C4-2B (cell line): ENCODE measurements around the gene KCNS3.

ENCODE experiments used
- H3K27ac ChIP-seq: fragments of 450-650 bp; 2 replicates; pipeline ENCODE4 v1.5.1; 2017
- ZFX ChIP-seq: fragments of 450-650 bp; IDR thresholded peaks from 2 replicates; pipeline ENCODE4 v1.6.1; 2017
- TF ChIP-seq, protein P1 (sequence below): fragments of 450-650 bp; conservative IDR thresholded peaks from 2 replicates; pipeline ENCODE4 v1.5.1; 2017; ENCODE audit warnings: mild to moderate bottlenecking

KCNS3 gene

GRCh38 chr2:17876590-17876989 lies 1.9 kb upstream of the KCNS3 start:
- no peak for TF ChIP-seq ZFX
- TF ChIP-seq, protein P1, sequence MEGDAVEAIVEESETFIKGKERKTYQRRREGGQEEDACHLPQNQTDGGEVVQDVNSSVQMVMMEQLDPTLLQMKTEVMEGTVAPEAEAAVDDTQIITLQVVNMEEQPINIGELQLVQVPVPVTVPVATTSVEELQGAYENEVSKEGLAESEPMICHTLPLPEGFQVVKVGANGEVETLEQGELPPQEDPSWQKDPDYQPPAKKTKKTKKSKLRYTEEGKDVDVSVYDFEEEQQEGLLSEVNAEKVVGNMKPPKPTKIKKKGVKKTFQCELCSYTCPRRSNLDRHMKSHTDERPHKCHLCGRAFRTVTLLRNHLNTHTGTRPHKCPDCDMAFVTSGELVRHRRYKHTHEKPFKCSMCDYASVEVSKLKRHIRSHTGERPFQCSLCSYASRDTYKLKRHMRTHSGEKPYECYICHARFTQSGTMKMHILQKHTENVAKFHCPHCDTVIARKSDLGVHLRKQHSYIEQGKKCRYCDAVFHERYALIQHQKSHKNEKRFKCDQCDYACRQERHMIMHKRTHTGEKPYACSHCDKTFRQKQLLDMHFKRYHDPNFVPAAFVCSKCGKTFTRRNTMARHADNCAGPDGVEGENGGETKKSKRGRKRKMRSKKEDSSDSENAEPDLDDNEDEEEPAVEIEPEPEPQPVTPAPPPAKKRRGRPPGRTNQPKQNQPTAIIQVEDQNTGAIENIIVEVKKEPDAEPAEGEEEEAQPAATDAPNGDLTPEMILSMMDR = no peak
- no peak overlapping the region for H3K27ac ChIP-seq

GRCh38 chr2:17877811-17878280 lies 621 bp upstream of the KCNS3 start:
- peak overlapping the region; percentile 77 for H3K27ac ChIP-seq
- TF ChIP-seq ZFX = no peak
- TF ChIP-seq, protein P1 = no peak

DNA sequence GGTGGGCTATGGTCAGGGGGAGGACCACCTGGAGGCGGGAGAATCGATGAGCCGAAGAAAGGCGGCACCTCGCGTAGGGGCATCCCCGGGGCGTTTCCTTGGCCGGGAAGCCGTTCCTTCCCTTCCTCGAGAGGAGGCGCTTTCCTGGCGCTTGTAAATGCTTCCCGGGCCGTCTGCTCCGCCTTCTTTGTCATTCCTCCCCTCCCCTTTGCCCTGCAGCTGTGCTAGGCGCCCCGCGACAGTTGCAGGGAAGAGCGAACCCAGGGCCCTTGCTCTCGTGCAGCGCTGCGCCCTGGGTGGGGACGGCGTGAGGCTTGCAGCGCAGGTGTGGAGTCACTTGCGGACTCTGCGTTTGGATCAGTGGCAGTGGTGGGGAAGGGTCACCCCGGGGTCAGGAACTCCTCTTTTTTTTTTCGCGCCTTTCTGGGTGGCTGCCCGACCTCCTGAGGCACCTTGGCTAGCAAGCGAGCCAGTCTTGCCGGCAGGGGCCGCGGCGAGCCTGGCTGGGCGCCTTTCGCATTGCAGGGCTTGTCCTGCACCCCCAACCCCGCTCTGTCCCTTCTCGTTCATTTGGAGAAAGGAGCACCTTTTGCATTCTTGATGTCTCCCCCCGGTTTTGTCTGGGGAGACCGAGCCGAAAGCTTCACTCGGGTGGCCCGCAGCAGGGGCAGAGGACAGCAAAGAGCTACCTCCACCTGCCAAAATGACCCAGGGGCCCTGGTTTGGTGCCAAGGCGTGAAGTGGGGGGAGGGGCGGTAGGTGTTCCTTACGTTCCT lies 858 bp downstream of the KCNS3 start:
- TF ChIP-seq ZFX = no peak
- TF ChIP-seq, protein P1 = peak; percentile 51
- H3K27ac ChIP-seq = peak overlapping the region; percentile 77

DNA sequence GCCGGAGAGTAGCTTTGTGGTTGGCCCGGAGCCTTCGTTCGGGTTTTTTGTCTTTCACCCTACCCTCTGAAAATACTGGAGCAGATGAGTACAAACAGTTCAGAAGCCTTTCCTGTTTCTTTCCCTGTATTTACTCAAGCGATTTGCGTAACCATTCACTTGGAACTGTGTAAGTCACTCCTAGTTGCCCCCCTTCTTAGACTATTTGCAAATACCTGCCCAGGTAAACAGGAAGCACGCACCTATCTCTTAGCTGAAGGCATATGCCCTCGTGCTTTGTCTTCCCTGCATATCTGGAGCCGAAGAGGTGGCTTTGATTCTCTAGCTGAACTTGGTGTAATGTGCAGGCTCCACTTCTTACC lies 1.4 kb downstream of the KCNS3 start:
- peak overlapping the region; percentile 77 for H3K27ac ChIP-seq
- TF ChIP-seq, protein P1 = no peak
- TF ChIP-seq ZFX = no peak

GRCh38 chr2:17892770-17893534 lies 14.5 kb downstream of the KCNS3 start:
- H3K27ac ChIP-seq = no peak overlapping the region
- no peak for TF ChIP-seq ZFX
- TF ChIP-seq, protein P1 = no peak

DNA sequence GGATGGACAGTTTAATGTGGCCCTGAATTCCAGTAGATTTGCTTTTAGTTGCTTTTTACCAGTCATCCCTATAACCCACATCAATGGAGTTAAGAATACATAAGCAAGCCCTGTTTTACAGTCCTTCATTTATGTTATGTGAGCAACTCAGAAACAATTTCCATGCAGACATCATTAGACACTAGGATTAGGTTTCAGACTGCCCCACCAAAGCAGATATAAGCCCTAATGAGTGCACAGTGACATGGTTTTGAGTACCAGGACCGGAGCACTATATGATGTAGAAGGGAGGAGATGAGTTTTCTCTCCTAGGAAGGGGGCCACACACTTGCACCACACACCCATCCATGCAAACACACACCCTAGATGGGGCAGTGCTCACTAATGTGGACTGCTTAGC lies 15.5 kb downstream of the KCNS3 start:
- no peak overlapping the region for H3K27ac ChIP-seq
- no peak for TF ChIP-seq ZFX
- TF ChIP-seq, protein P1 = no peak

DNA sequence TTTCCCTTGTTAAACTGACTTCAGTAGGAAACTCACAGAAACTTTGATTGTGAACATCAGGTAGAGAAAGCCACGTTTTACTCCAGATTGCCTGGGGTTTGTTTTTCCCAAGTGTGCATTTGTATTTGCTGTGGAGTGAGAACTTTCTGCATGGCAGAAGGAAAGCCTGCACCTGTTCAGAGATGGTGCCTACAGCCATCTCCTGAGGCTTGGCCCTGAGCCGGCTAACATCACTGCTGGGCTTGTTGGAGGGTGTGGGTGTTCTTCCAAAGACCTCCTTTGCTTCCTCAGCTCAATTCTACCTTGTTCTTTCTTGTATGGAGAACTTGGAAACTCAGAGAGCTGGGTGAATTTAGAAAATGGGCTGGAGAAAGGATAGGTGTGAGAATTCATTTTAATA lies 16.1 kb downstream of the KCNS3 start:
- no peak for TF ChIP-seq ZFX
- TF ChIP-seq, protein P1 = no peak
- no peak overlapping the region for H3K27ac ChIP-seq
